K562 (cell line): ENCODE data around the gene LRP1-AS. TPM values are rescaled to one million over a fixed set of nuclear protein-coding genes. Genes with fewer than 3 reads are reported as not detected.

Experiments
- ARID1B ChIP-seq: fragments of 450-650 bp; IDR thresholded peaks from 2 replicates; pipeline ENCODE4 v1.6.1; 2016; ENCODE audit warnings: antibody characterized with exemption, mild to moderate bottlenecking, inconsistent platforms
- E2F4 ChIP-seq: sonication (generic); formaldehyde crosslinking; IDR thresholded peaks from 2 replicates; pipeline ENCODE4 v1.8.0; 2022; ENCODE audit warnings: mild to moderate bottlenecking, low read depth, missing genetic modification reagents
- ELF4 ChIP-seq: fragments of 450-650 bp; formaldehyde crosslinking; IDR thresholded peaks from 2 replicates; pipeline ENCODE4 v1.4.0; 2022; ENCODE audit warnings: missing genetic modification characterization
- FIP1L1 ChIP-seq: fragments of 200-400 bp; formaldehyde crosslinking; IDR thresholded peaks from 2 replicates; pipeline ENCODE4 v1.6.1; 2018; ENCODE audit warnings: mild to moderate bottlenecking, low read depth, low read length; ENCODE audit not compliant: poor library complexity, severe bottlenecking
- FOXM1 ChIP-seq, 2 experiments: fragments of 450-650 bp in 1 of 2; sonication (generic) in 1 of 2; formaldehyde crosslinking in 1 of 2; IDR thresholded peaks; 2 replicates each; pipeline versions ENCODE4 v1.6.1 to v1.9.0; 2017 to 2022; ENCODE audit warnings: low read depth in 2 of 2, mild to moderate bottlenecking in 2 of 2, missing genetic modification reagents in 1 of 2, moderate library complexity in 1 of 2
- HDAC1 ChIP-seq, 2 experiments: fragments of 450-650 bp; IDR thresholded peaks; 2 replicates each; pipeline ENCODE4 v1.6.1; 2016 to 2017; ENCODE audit warnings: inconsistent platforms in 1 of 2, mild to moderate bottlenecking in 1 of 2, moderate library complexity in 1 of 2
- HINFP ChIP-seq: fragments of 450-650 bp; conservative IDR thresholded peaks from 2 replicates; pipeline ENCODE4 v1.6.1; 2016; ENCODE audit warnings: missing genetic modification characterization, low read depth, mild to moderate bottlenecking, control low read depth, missing compliant biosample characterization
- KAT7 ChIP-seq: sonication (generic); formaldehyde crosslinking; IDR thresholded peaks from 2 replicates; pipeline ENCODE4 v1.8.0; 2022; ENCODE audit warnings: missing genetic modification reagents, mild to moderate bottlenecking, borderline replicate concordance
- MTA2 ChIP-seq: fragments of 450-650 bp; IDR thresholded peaks from 2 replicates; pipeline ENCODE4 v1.6.1; 2016; ENCODE audit warnings: low read depth
- PHB2 ChIP-seq: fragments of 450-650 bp; IDR thresholded peaks from 2 replicates; pipeline ENCODE4 v1.6.1; 2017; ENCODE audit warnings: low read depth
- PHF8 ChIP-seq: fragments of 200-600 bp; sonication (generic); IDR thresholded peaks from 2 replicates; pipeline ENCODE4 v1.6.1; 2012; ENCODE audit warnings: mixed run types, mild to moderate bottlenecking, inconsistent platforms, low read length, moderate library complexity, borderline replicate concordance
- POLR3A ChIP-seq: IDR thresholded peaks from 2 replicates; pipeline ENCODE4 v1.6.1; 2011; ENCODE audit warnings: borderline replicate concordance, mild to moderate bottlenecking, moderate library complexity; ENCODE audit not compliant: insufficient read length, insufficient read depth; ENCODE audit errors: extremely low read depth
- RBFOX2 ChIP-seq: fragments of 200-400 bp; formaldehyde crosslinking; IDR thresholded peaks from 2 replicates; pipeline ENCODE4 v1.6.1; 2017; ENCODE audit warnings: low read depth, mild to moderate bottlenecking, low read length, moderate library complexity
- RHOXF2B ChIP-seq: fragments of 250-450 bp; sonication (Bioruptor Pico); conservative IDR thresholded peaks from 2 replicates; pipeline ENCODE4 v1.5.1; 2021
- TAL1 ChIP-seq: fragments of 450-650 bp; IDR thresholded peaks from 2 replicates; pipeline ENCODE4 v1.6.1; 2016; ENCODE audit warnings: mild to moderate bottlenecking
- TFAM ChIP-seq: fragments of 250-450 bp; sonication (Bioruptor Pico); conservative IDR thresholded peaks from 2 replicates; pipeline ENCODE4 v1.5.0; 2021; ENCODE audit warnings: mild to moderate bottlenecking, moderate library complexity
- U2AF2 ChIP-seq: fragments of 200-400 bp; formaldehyde crosslinking; optimal IDR thresholded peaks from 2 replicates; pipeline ENCODE3; 2017; ENCODE audit warnings: low read depth, mild to moderate bottlenecking, low read length
- ZKSCAN3 ChIP-seq: fragments of 250-450 bp; sonication (Bioruptor Pico); IDR thresholded peaks from 2 replicates; pipeline ENCODE4 v1.4.0; 2020
- ZNF766 ChIP-seq: fragments of 200-800 bp; sonication (Bioruptor generic); conservative IDR thresholded peaks from 2 replicates; pipeline ENCODE4 v1.6.1; 2016; ENCODE audit warnings: missing genetic modification characterization, missing compliant biosample characterization
- polyA plus RNA-seq, 8 experiments: library from polyadenylated mRNA; depleted of rRNA in 4 of 8; stranded (reverse) in 5 of 8; unstranded in 3 of 8; fragments of >200 nt; fragmentation: Nextera tagmentation in 2 of 8; fragmentation: Illumina TruSeq in 1 of 8; extraction: Ambion mirVana in 2 of 8; extraction: Trizol in 1 of 8; gene quantifications; 2 replicates each; pipeline versions ENCODE4 v1.2.1 to v1.2.3, GENCODE V29; 2011 to 2014; ENCODE audit warnings: inconsistent platforms in 1 of 8, missing spikeins in 1 of 8
- total RNA-seq, 7 experiments: library from RNA; depleted of rRNA in 6 of 7; stranded (reverse); fragments of >200 nt in 6 of 7; fragmentation: Illumina TruSeq in 2 of 7; extraction: Trizol in 2 of 7; gene quantifications; 2 replicates each; pipeline versions ENCODE4 v1.2.1 to v1.2.3, GENCODE V29; 2011 to 2021; ENCODE audit warnings: low replicate concordance in 1 of 7

The LRP1-AS gene
- total and polyA plus RNA-seq, 9 of the 15 experiments (the other 6 are each of a cell fraction or from before 2014, with no cell fraction given), result not detected

GRCh38 chr12:57101892-57102695 is 45.3 kb downstream of the LRP1-AS start (continued):
- TF ChIP-seq TFAM (CRISPR knock-in tag) (no peak), FIP1L1 (no peak), U2AF2 (no peak), HDAC1 (IDR thresholded peaks at IDR 0.05) (peak in 1 of 2 experiments; percentile 29; a peak in 1 of 4 replicates), MTA2 (0 out of 2 replicates have a peak, but pooled peaks have one; percentile 20), ARID1B (peak; percentile 80), POLR3A (no peak), TAL1 (peak; percentile 68; the same call in 1 of the 2 replicates), PHF8 (peak; percentile 17; the same call in 1 of the 2 replicates), ZKSCAN3 (CRISPR knock-in tag) (no peak), E2F4 (CRISPR knock-in tag) (no peak), ELF4 (CRISPR knock-in tag) (0 out of 2 replicates have a peak, but pooled peaks have one; percentile 40), ZNF766 (no peak; the same call in 1 of the 2 replicates), HINFP (tag) (0 out of 2 replicates have a peak, but pooled peaks have one; percentile 19), FOXM1 (IDR thresholded peaks at IDR 0.05; ENCODE audit: low read depth) (no peak), FOXM1 (CRISPR knock-in tag; IDR thresholded peaks at IDR 0.05; ENCODE audit: low read depth) (no peak), PHB2 (no peak), RBFOX2 (peak; percentile 35; the same call in 1 of the 2 replicates), RHOXF2B (CRISPR knock-in tag) (no peak), KAT7 (no peak)
